ENCODE data around the gene STK39.

STK39 gene

DNA sequence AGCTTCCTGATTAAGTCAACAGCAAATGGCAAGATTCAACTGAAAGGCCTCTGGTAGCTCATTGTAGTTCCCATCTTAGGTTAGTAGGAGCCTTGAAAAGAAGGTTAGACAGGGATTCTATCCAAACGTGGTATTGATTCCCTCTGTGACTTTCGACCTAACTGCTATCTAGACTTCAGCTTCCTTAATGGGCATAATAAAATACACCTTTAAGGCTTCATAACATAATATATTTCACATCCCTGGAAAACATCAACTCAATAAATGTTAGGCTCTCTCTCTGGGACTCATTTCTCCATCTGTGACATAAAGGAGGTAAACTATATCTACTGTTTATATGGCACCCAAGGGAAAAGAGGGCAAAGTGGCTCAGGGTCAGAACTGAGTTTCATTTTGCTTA, 60.9 kb downstream of the STK39 start:
- TF ChIP-seq, protein P1, sequence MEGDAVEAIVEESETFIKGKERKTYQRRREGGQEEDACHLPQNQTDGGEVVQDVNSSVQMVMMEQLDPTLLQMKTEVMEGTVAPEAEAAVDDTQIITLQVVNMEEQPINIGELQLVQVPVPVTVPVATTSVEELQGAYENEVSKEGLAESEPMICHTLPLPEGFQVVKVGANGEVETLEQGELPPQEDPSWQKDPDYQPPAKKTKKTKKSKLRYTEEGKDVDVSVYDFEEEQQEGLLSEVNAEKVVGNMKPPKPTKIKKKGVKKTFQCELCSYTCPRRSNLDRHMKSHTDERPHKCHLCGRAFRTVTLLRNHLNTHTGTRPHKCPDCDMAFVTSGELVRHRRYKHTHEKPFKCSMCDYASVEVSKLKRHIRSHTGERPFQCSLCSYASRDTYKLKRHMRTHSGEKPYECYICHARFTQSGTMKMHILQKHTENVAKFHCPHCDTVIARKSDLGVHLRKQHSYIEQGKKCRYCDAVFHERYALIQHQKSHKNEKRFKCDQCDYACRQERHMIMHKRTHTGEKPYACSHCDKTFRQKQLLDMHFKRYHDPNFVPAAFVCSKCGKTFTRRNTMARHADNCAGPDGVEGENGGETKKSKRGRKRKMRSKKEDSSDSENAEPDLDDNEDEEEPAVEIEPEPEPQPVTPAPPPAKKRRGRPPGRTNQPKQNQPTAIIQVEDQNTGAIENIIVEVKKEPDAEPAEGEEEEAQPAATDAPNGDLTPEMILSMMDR (IDR thresholded peaks at IDR 0.05; ENCODE audit: extremely low read depth, missing control alignments): no peak
- no peak for DNase-seq (ENCODE audit: low spot score)

DNA sequence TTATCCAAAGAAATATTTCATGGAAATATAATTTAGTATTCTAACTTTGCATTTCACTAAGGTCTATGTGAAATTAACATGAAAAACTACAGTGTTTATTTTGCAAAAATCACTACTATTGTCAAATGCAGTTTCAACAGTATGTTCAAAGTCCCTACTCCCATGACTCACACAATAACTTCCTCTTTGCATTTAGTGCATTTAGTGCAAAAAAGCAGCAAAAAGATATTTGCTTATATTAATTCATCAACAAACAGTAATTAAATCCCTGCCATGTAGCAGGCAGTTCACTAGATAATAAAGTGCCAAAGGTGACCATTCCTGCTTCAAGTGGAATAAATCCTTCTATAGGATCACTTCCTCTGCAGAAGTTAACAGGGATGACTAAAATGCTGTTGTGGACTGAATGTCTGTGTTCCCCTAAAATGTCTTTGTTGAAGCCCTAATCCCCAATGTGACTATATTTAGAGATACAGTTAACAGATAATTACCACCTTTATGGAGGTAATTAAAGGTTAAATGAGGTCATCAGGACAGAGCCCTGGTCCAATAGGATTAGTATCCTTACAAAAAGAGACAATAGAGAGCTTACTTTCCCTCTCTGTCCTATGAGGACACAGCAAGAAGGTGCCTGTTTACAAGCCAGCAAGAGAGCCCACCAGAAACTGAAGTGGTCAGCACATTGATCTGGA, 61.7 kb downstream of the STK39 start:
- TF ChIP-seq, protein P1 (IDR thresholded peaks at IDR 0.05; ENCODE audit: extremely low read depth, missing control alignments): no peak
- DNase-seq (ENCODE audit: low spot score): no peak

DNA sequence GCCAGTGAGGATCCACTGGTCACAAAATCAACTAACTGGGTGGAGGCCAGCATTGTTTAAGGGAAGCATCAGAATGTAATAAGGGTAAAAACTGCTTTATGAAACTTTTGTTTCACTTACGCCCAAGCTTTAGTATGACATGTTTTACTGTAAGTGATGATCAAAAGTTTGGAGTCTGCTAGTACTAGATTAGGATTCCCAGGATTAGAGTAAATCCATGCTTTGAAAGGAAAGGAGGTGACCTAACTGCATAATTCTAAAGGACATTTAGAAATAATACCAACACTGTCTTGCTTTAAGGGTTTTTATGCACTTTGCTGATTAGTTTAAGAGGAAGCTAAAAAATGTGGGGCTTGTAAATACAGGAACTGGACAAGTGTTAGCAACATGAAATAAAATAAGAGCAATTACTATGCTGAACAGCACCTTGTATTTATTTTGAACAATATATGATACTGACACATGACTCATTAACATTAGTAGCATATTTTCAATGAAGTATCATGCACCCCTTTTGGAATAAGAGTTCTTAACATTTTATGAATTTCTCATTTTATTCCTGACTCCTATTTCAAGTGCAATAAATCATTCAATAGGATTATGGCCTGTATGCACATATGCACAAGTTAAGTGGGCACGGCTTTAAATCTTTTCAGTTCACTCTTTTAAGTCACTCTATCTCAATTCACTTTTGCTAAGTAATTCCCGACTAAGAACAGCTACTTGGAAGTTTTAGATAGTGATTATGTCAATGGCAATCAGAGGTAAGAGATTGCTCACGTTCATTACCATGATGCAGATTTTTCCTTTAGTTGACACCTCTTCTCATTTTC, 62.5 kb downstream of the STK39 start:
- TF ChIP-seq, protein P1 (IDR thresholded peaks at IDR 0.05; ENCODE audit: extremely low read depth, missing control alignments): no peak
- DNase-seq (ENCODE audit: low spot score): no peak

DNA sequence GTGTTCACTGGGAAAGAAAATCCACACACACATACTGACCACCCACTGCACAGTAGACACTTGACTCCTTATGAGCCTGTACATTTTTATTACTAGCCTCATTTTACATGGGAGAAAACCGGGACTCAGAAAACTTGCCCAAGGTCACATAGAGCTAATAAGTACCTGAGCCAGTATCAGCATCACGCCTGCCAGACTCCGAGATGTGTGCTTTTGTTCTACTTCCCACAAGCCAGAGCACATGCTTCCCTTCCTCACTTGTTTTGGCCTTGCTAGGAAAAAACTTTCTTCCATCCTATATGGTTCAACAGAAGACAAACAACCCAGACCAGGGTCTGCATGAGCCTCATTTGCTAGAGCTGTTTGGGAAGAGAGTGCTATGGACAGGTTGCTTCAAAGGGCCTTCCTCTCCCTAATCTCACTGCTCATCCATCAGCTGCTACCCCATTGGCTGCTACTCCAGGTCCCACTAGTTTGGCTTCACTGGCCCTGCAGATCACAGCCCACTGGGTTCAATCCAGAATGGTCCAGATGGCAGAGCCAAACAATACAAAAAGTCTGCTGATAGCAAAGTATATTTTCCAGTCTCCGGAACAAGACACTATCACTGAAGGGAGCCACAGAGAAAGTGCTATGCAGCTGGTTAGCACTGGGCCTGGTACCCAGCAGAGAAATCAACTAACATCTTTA, 63.9 kb downstream of the STK39 start:
- TF ChIP-seq, protein P1 (IDR thresholded peaks at IDR 0.05; ENCODE audit: extremely low read depth, missing control alignments): no peak
- no peak for DNase-seq (ENCODE audit: low spot score)

DNA sequence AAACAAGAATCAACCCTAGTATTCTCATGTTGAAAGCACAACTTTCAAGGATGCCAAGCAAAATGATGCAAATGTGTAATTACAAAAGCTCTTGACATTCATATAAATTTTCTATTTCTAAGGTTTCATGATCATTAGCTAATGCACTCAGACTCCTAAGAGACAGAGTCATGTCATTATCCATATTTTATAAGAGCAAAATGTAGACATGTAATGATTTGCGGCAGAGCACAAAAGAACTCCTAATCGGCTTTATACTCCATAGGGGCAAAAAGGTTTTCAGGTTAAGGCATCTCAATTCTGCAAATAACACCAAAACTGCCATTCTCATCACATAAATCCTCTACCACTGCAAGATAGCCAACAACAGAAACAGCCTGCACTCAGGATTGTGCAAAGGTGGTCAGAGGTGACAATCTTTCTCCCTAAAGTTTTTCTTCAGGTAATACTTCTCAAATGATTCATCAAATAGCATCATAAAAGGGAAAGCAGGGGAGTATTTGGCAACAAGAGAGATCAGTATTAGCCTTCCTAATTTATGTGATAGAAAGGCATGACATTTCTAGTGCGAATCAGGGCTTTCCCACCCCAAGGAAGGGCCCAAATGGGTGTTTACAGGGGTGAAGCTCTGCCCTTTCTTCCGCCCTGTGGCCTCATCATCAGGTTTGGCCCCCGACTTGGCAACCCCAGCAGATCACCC, 64.7 kb downstream of the STK39 start:
- DNase-seq (ENCODE audit: low spot score): no peak
- TF ChIP-seq, protein P1 (IDR thresholded peaks at IDR 0.05; ENCODE audit: extremely low read depth, missing control alignments): no peak

DNA sequence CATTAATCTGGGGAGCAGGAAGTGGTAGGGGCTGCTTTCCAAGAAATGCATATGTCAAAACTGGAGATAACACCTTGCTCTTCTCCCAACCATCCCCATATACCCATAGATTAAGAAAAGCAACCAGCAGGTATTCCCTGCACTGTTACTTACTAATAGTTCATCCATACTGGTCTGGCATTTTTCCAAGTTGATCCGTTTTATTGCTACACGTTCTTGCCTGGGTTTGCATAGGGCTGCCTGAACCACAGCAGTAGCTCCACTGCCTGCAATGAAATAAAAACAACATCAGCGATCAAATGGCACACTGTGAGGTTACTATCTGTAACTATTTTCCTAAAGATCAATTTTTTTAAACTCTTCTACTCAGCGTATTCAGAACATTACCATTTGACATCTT, 65.6 kb downstream of the STK39 start:
- TF ChIP-seq, protein P1 (IDR thresholded peaks at IDR 0.05; ENCODE audit: extremely low read depth, missing control alignments): no peak
- DNase-seq (ENCODE audit: low spot score): no peak

Data from GM20000 (cell line).